Measurements from ENCODE around the gene DCAF4.

GRCh38 chr14:72920008-72920407 lies 6.3 kb upstream of the DCAF4 start:
- TF ChIP-seq POLR2A (IDR thresholded peaks at IDR 0.05; ENCODE audit: low read depth, low read length), result no peak
- no peak for TF ChIP-seq POLR2AphosphoS5 (IDR thresholded peaks at IDR 0.05; ENCODE audit: low read depth, low read length)

Data from GM12892 (cell line).